ENCODE measurements around the gene TMEM269.

DNA sequence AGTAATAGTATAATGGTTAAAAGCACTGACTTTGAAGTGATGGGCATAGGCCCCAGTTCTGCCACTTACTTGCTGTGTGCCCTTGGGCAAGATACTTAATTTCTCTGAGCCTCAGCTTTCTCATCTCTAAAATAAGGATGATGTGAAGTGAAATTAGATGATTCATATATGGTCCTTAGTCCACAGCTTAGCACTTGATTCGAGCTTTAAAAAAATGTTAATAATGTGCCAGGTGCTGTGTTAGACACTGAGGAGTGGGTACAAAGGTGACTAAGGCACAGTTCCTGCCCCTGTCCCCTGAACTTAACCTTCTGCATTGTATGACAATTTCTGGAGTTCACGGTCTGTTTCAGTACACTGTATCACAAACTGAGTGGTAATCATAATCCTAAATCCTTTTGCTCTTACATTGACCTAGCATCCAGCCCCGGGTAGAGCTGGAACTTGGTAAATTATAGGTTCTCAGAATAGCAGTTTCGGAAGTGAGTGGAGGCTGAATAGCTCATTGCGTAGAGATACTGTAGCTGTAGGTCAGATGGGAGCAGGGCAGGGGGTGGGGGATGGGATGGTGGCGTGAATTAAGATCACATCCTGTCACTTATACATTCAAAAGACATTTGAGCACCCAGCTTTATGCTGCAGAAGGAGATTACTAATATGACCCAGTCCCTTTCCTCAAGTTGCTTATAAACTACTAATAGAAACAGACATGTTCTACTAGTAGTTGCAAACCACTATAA, 63.1 kb downstream of the TMEM269 start:
- TF ChIP-seq CTCF (optimal IDR thresholded peaks at IDR 0.05 in 1 of 3, IDR thresholded peaks at IDR 0.05 in 1 of 3, conservative IDR thresholded peaks at IDR 0.05 in 1 of 3; ENCODE audit: extremely low read depth in 1 of 3, insufficient read depth in 2 of 3, low read length in 3 of 3) (no peak), EZH2 (IDR thresholded peaks at IDR 0.05; ENCODE audit: low read length) (no peak)
